ENCODE results near the gene DYSF.
"Not testable (repeated sequence)": the region's sequence is repeated elsewhere in the genome, so short reads cannot be mapped to it uniquely, and the experiment has no call there.

Gene DYSF

DNA sequence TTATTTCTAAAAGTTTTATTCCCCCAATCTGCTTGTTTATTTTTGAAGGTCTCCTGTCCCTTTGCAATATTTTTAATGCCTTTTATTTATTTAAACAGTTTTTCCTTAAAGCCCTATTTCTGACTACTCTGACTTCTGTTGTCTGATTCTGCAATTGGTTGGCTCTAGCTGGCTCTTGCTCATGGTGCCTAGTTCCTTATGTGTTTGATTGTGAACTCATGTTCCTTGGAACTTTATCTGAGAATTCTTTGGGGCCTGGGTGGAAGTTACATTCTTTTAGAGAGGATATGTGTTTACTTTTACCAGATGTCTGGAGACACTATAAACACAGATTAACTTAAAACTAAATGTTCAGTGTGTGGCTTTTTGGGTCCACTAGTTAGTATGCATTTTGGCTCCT lies 175.9 kb downstream of the DYSF start:
- DNase-seq = no peak

DNA sequence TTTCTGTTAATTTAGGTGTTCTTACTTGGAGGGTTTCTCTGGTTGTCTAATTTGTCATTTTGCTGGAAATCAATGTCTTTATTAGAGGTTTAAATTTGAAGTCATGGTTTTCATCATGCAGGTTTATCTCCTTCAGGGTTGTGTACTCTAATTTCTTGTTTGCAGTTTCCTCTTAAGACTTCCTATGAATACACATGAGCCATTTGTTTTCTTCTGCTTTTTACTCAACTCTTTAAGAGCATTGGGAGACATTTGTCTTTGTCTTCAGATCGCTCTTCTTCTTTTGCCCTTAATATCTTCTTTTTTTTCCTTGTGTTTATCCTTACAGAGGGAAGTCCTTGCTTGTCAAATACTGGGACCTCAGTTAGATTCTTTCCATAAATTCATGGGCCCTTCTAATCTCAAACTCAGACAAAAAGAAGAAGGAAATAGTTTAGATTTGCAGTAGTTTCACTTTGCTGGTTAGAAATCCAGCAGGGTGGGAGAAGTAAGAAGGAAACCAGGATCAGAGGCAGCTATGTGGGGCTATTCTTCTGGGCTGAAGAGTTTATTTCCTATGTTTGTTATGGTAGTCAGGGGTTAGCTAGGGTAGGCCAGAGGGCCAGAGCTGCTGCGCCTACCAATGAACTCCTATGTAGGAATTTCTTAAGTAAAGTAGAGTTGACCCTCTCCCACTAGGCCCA lies 176.6 kb downstream of the DYSF start:
- no peak for DNase-seq

DNA sequence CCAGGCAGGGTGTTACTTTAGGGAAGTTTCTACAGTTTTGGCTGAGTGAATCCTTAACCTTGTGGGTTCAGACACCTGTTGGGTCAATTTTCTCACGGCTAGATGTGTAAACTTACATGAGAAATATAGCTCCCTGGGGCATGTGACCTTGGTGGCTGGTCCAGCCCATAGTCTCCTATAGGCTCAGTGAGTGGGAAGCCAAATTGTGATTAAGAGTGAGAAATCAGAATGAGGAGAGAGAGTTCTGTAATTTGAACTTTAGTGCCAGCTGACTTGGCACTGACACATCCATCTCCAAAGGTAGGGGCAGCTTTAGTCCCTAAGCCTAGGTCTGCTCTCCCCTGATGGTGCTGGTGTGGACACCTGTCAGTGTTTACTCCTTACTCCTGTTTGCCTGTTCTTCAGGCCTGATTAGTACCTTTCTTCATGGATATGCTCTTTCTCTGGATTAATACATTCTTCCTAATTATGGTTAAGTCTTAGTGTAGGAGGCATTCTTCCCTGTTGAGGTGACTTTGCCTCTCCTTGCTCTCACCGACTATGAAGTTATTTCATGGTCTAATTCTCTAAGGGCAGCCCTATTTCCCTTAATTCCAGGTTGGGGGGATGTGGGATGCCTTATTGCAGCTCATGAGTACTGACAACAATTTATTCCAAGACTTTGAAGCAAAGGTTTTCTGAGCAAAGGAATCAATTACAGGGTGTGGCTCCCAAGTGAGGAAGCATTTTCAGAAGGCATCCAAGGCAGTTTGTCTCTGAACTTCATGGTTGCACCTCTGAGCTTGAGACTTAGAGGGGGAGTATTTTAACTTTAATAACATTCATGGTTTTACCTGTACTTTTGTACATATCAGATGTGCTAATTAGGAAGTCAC lies 177.3 kb downstream of the DYSF start:
- DNase-seq = no peak

DNA sequence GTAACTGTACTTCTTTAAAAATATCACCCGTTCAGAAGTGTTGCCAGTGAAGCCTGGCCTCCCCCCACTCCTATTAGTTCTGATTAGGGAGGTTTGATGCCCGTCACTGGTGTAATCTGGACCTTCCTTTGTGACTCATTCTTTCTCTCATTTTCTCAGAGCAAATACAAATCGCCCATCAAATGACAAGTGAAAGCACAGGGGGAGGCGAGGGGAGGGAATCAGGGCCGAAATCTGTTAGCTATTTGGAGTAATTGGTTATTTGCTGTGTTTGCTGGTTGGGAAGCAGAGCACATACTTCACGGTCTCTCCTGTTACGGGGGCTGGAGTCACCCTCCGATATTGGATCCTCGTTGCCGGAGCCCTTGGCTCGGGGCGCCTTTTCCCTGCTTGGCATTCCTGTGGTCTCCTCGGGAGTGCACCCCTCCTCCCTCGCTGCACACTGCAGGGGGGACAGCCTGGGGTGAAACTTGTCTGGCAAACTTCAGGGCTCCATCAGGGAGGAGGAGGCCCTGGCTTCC lies 178.1 kb downstream of the DYSF start:
- DNase-seq = no peak

DNA sequence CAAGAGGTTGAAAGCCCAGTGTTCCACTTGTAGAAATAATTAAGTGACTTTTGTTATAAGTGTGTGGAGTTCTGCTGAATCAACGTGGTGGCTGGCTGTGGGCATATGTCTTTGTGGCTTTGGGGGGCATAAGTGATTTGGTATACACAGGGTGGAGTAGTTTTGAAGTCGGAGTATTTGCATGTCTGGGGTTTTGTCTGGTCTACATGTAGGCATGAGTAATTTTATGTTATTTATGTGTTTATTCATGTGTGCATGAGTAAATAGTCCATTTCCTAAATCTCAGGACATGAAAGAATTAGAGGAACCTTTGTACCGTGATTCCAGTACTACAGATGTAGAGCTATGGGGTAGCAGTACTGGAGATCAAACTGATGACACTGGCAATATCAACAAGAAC lies 179.7 kb downstream of the DYSF start:
- DNase-seq = no peak

DNA sequence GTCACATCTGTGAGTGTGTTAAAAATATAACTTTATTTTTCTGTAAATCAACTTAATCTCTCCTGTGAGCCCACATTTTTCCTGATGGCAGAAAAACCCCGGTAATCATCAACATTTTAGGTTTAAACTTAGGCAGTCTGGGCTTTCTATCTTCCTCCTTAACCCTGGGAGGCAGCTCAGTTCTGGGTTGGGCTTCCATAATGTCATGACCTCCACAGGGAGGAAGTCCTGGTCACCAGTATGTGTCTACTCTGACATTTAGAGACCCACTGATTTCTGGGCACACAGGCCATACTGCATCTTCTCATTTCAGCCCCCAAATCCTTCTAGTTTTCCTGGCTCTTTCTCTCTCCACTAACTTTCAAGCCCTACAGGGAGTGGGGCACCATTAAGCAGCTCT lies 181.2 kb downstream of the DYSF start:
- no peak for DNase-seq

DNA sequence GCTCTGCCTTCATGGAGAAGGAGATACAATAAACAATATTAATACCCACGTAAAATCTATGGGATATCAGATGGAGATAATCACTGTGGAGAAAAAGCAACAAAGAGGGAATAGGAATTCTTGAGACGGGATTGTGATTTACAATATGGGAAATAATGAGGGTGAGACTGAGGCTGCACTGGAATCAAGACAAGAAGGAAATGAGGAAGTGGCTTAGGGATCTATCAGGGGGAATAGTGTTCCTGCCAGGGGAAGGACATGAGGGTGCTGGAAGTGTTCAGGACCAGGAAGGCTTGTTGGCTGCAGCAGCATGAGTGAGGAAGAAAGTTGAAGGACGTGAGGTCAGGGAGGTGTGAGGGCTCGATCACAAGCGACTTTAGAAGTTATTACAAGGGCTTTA lies 182.4 kb downstream of the DYSF start:
- no peak for DNase-seq

DNA sequence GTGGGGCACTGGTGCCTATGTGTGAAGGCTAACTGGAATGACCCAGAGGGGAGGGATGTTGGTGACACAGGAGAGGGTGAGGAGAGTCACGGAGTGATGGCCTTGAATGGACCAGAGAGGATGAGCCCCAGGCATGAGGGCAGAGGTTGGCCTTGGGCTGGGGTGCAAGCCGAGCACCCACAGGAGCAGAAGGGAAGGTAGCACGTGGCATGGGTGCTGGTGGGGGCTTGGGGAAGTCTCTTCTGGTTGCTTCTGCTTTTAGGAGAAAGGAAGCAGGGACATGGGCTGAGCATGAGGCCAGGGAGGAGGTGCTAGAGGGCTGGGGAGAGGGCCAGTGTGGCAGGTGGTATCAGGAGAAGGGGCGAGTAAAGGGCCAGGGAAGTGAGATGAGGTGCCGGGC lies 183.8 kb downstream of the DYSF start:
- no peak for DNase-seq

DNA sequence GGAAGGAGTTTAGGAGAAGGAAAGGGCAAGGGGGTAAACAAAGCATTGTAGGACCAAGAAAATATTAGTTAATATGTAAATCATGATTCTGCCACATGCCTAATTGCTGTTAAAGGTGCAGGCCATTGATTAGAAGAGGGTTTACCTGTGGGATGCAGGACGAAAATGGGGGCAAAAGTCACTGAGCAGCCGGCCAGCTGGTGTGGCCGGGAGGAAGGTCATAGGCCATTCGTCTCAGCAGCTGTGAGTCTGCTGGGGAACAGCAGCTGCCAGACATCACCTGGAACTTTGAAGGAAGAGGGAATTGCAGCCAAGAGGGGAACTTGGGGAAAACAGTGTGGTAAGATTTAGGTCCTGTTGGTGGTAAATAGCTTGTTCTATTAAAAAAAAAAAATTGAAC lies 184.4 kb downstream of the DYSF start:
- no peak for DNase-seq

DNA sequence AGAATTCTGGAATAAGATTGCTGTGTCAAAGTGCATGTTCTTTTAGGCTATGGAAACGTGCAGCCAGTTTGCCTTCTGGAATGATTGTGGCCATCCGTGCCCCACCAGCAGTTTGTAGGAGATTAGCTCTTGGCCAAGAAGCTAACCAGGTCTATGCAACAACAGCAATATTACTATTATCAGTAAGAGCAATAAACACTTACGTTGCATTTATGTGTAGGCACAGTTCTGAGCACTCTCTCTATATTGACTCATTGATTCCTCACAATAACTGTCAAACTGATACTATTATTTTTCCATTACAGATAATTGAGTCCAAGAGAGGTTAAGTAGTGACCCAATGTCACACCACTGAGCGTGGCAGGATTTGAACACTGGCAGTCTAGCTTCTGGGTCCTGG lies 186.4 kb downstream of the DYSF start:
- no peak for DNase-seq

DNA sequence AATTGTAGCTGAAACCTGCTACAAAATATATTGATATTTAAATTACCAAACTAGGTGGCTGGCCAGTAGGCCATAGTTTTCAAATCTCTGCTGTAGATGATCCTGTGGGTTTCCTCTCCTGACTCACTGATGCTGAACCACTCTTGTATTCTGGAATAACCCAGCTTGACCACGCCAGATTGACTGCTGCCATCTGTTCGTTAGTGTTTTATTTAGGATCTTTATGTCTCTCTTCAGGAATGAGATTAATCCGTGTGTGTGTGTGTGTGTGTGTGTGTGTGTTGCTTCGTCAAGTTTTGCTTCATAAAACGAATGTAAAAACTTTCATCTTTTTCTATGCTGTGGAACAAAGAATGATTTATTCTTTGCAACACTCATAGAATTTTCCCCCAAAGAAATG lies 187.1 kb downstream of the DYSF start:
- no peak for DNase-seq

DNA sequence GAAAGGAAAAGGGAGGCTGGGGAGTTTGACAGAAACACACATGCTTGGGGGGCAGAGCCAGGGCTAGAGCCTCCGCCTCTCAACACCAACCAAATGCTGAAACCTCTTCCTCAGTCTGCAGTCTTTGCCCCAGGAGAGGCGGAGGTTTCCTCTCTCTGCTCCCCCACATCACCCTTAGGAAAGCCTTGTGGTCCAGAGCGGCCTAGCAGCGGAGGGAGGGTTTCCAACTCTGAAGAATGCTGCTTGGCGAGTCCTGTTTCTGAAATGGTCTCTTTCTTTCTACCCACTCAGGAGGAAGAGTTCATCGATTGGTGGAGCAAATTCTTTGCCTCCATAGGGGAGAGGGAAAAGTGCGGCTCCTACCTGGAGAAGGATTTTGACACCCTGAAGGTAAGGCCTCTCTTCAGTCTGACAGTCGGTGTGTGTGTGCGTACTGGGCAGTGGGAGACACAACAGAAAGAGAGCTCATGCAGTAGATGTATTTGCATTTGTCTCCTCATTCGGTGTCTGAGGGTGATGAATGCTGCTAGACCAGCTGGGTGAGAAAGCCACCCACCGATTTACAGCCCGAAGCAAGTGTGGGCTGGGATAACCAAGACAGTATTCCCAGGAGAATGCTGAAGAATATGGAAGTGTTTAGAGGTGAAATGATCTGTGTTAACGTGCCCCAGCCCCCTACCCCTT lies 190.5 kb downstream of the DYSF start:
- DNase-seq = no peak

DNA sequence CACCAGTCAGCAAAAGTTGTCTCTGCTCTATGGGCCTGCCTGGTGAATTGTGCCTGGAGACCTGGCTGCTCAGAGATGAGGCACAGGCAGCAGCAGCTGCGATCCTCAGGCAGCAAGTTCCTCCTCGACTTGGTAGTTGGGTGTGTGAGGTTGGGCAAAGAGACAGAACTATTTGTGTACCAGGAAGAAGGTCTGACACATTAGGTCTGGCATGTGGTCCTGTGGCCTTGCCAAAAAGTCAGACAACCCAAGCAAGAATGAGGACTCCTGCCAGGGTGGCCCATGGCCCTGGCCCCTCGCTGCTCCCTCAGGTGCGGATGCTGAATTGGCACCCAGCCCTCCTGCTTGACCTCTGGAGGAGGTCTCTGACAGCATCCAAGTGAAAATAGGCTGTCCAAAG lies 192.7 kb downstream of the DYSF start:
- DNase-seq = no peak

DNA sequence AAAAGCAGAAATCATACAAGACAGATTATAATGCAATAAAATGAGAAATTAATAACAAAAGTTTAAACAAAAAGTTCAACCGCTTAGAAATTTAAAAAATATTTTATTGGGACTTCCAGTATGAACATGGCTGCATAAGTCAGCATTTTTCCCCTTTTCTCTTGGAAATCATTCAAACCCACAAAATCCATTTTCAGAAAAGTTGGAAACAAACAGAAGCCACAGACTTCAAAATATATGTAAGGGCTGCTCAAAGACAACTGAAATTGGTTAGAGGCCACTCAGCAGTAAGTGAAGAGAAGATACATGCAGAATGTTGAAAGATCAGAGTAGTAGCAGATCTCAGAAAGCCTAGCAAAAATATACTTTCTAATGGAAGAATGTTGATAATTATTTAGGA lies 194.0 kb downstream of the DYSF start:
- DNase-seq = no peak

DNA sequence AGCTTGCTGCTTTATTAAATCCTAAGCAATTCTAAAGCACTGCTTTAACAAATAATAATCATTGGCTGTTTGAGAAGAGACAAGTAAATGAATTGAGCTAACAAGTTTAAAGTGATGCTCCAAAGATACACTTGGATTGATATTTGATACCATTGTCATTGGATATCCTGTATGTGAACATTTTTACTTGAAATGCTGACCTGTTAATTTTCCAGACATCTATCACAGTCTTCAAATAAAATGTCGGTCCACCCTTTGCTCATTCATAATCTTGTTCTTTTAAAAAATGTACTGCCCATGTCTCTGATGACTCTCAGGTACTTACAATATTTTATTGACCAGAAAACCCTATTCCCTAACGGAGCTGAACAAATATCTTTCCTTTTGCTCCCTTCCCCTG lies 202.1 kb downstream of the DYSF start:
- DNase-seq = no peak

DNA sequence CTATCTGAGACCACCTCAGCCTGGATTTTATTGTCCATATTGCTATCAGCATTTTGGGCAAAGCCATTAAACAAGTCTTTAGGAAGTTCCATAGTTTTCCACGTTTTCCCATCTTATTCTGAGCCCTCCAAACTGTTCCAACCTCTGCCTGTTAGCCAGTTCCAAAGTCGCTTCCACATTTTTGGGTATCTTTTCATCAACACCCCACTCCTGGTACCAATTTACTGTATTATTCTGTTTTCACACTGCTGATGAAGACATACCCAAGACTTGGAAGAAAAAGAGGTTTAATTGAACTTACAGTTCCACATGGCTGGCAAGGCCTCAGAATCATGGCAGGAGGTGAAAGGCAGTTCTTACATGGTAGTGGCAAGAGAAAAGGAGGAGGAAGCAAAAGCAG lies 204.9 kb downstream of the DYSF start:
- DNase-seq = not testable (repeated sequence)

DNA sequence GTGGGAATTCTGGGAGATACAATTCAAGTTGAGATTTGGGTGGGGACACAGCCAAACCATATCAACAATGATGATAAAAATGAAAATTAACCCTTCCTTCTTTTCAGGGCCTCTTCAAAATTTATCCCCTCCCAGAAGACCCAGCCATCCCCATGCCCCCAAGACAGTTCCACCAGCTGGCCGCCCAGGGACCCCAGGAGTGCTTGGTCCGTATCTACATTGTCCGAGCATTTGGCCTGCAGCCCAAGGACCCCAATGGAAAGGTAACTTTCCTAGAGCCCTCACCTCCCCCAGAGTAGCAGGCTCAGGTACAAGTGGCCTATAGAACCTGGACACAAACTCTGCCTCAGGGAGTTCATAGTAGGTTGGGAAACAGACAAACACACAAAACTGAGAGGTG lies 205.4 kb downstream of the DYSF start:
- no peak for DNase-seq

DNA sequence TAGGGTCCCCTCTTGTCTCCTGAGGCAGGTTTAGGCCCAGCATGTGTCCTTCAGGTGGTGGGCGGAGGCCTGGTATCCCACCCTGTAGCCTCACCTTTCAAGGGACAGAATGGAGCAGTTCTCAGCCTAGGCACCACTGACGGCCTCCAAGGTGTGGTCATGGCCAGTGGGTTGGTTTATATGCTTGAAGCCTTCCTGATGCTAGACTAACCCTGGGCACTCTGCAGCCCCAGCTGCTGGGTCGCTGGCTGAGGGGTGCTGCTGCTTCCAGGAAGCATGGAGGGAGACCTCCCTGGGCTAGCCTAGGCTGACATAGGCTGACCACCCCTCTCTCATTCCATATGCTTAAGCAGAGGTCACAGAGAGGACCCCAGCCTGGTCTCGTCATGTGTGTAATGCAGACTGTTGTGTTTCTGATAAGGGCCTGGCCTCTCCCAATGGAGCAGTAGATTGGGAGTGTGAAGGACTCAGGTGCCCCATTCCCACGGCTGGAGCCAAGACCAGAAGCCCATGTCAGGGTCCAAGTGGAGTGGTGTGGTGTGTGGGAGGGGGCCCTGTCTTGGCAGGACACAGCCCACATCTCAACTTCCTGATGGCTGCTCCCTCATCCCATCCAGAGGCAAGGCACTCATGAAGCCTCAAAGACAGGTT lies 206.6 kb downstream of the DYSF start:
- no peak for DNase-seq

DNA sequence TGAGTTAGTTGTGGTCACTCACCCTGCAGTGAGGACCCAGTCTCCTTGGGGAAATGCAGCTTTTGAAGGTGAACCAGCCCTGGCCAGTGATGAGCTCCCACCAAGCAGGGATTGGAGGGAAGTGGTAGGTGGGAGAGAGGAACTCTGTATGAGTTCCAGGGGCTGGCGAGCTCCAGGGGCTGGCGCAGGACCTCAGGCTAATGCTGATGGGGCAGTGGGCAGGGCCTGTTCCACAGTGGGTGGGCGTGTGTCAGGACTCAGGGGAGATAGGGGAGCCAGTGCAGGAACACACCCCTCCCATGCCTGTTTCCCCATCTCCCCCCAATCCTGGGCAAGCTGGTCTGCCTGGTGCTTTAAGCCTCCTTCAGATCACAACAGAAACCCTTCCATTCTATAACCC lies 208.4 kb downstream of the DYSF start:
- DNase-seq = no peak

DNA sequence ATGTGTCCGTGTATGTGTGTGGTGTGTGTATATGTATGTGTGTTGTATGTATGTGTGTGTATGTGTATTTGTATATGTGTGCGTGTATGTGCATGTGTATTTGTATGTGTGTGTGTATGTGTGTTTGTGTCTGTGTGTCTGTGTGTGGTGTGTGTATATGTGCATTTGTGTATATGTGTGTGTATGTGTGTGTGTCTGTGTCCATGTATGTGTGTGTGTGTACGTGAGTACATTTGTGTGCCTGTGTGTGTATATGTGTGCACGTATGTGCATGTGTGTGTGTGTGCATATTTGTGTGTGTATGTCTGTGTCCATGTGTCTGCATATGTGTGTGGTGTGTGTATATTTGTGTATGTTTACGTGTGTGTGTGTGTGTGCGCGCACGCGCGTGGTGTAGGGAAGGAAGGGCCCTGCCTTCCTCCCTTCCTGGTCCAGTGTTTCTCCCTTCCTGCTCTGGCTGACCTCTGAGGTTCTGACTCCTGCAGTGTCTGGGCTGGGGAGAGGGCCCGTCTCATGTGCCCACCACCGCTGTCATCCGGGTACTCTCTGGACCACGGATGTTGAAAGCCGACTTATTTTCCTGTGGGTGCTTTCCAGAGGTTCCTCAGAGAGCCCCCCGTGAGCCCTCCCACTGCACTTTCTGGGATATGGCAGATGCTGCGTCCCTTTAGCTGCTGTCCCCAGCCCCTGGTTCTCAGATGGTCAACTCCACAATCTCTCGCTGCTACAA lies 209.5 kb downstream of the DYSF start:
- DNase-seq = no peak

DNA sequence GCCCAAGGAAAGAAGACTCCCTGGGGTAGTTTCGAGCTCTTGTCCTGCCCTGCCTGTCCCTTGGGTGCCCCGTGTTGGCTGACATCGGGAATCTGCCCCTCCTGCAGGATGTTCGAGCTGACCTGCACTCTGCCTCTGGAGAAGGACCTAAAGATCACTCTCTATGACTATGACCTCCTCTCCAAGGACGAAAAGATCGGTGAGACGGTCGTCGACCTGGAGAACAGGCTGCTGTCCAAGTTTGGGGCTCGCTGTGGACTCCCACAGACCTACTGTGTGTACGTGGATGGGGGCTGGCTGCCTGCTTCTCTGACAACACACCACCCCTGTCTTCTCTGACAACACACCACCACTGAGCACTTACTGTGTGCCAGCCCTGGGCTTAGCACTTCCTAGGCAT lies 210.8 kb downstream of the DYSF start:
- no peak for DNase-seq

All from DMS79 (cell line).